DND-41 (cell line): ENCODE data around the gene ADAM10.
"Not testable (repeated sequence)": the region's sequence is repeated elsewhere in the genome, so short reads cannot be mapped to it uniquely, and the experiment has no call there.

Source experiments
- ATAC-seq: fragments of 200-7000 bp; cut with Tn5 transposase; 3 replicates; pipeline ENCODE4 v1.9.1; 2021; ENCODE audit warnings: low read depth; ENCODE audit not compliant: insufficient read depth
- DNase-seq: peaks from one replicate; pipeline ENCODE4 v3.0.0-alpha.2; 2020
- H2AFZ ChIP-seq: 2 replicates; pipeline ENCODE4 v1.6.0; 2012; ENCODE audit warnings: low read depth, low read length
- H3K27ac ChIP-seq: 2 replicates; pipeline ENCODE4 v1.5.1; 2012; ENCODE audit warnings: low read length, inconsistent platforms
- H3K27me3 ChIP-seq: fragments of 200-600 bp; sonication (generic); 2 replicates; pipeline ENCODE4 v1.6.0; 2012; ENCODE audit warnings: low read length, mild to moderate bottlenecking, inconsistent platforms; ENCODE audit not compliant: insufficient read depth, poor library complexity
- H3K36me3 ChIP-seq: 2 replicates; pipeline ENCODE4 v1.5.1; 2012; ENCODE audit warnings: low read length, inconsistent platforms; ENCODE audit not compliant: insufficient read depth
- H3K4me1 ChIP-seq: 2 replicates; pipeline ENCODE4 v1.5.1; 2012; ENCODE audit warnings: mild to moderate bottlenecking, low read length; ENCODE audit not compliant: insufficient read depth
- H3K4me2 ChIP-seq: 2 replicates; pipeline ENCODE4 v1.6.0; 2012; ENCODE audit warnings: mild to moderate bottlenecking, moderate library complexity, low read length, inconsistent platforms; ENCODE audit not compliant: insufficient read depth
- H3K4me3 ChIP-seq, 2 experiments: fragments of 200-600 bp in 1 of 2; shearing (Covaris generic) in 1 of 2; 2 replicates each; pipeline ENCODE4 v1.5.1; 2012 to 2016; ENCODE audit warnings: inconsistent platforms in 2 of 2, low read length in 2 of 2, mild to moderate bottlenecking in 2 of 2, low read depth in 1 of 2, moderate library complexity in 1 of 2
- H3K79me2 ChIP-seq: 2 replicates; pipeline ENCODE4 v1.6.0; 2012; ENCODE audit warnings: low read length, inconsistent platforms; ENCODE audit not compliant: insufficient read depth
- H3K9ac ChIP-seq: 2 replicates; pipeline ENCODE4 v1.6.0; 2012; ENCODE audit warnings: low read depth, mild to moderate bottlenecking, inconsistent platforms, low read length, moderate library complexity
- H3K9me3 ChIP-seq: 2 replicates; pipeline ENCODE4 v1.5.1; 2012; ENCODE audit warnings: low read length, moderate library complexity, mild to moderate bottlenecking, inconsistent platforms; ENCODE audit not compliant: insufficient read depth, severe bottlenecking
- H4K20me1 ChIP-seq: 2 replicates; pipeline ENCODE4 v1.6.0; 2012; ENCODE audit warnings: low read length; ENCODE audit not compliant: insufficient read depth
- CTCF ChIP-seq: IDR thresholded peaks from 2 replicates; pipeline ENCODE4 v1.5.1; 2012; ENCODE audit warnings: borderline replicate concordance, low read length, moderate library complexity, mild to moderate bottlenecking; ENCODE audit not compliant: poor library complexity, severe bottlenecking; ENCODE audit errors: extremely low read depth
- EZH2 ChIP-seq: IDR thresholded peaks from 3 replicates; pipeline ENCODE4 v1.6.1; 2012; ENCODE audit warnings: borderline replicate concordance, low read depth, mild to moderate bottlenecking, moderate library complexity, low read length, inconsistent platforms; ENCODE audit not compliant: severe bottlenecking

Gene ADAM10

DNA sequence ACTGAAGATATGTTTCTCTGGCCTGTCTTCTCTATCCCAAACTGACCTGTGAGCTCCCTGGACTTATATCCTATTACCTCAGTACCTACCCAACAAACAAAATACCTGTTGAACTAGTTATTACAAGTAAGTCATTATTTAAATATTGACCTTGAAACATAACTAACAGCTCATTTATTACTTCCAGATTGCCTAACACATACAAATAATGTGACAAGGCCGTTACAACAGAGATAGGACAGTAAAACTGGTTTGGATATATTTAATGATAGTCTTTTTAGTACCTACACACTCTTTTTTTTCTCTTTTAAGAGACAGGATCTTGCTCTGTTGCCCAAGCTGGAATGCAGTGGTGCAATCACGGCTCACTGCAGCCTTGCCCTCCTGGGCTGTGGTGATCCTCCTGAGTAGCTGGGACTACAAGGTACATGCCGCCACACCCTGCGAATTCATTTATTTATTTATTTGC, 145.0 kb downstream of the ADAM10 start:
- Histone ChIP-seq H3K4me1 (no peaks in the 10 kb centered on the region), H3K36me3 (peaks cover 54% of the 10 kb centered on the region), H3K4me3 (no peak overlapping the region), H3K9me3 (no peaks in the 10 kb centered on the region), H3K79me2 (no peaks in the 10 kb centered on the region), H4K20me1 (no peaks in the 10 kb centered on the region), H2AFZ (no peak overlapping the region), H3K27me3 (no peaks in the 10 kb centered on the region), H3K27ac (no peak overlapping the region), H3K9ac (no peak overlapping the region), H3K4me2 (no peak overlapping the region)
- ATAC-seq (no peak), DNase-seq (no peak)
- TF ChIP-seq CTCF: no peak
- TF ChIP-seq EZH2: no peak

DNA sequence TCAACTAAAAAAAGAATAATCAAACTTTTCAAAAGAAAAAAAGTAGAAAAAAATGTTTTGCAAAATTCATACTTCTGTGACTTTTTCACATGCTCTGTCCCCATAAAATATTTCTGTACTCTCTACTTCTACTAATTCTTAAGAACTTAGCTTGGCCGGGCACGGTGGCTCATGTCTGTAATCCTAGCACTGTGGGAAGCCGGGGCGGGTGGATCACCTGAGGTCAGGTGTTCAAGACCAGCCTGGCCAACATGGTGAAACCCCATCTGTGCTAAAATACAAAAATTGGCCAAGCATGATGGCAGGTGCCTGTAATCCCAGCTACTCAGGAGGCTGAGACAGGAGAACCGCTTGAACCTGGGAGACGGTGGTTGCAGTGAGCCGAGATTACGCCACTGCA, 145.6 kb downstream of the ADAM10 start:
- ATAC-seq, H3K9ac ChIP-seq, H3K4me1 ChIP-seq, H3K79me2 ChIP-seq, H4K20me1 ChIP-seq, H3K4me3 ChIP-seq, H3K4me2 ChIP-seq, H3K27me3 ChIP-seq, H3K9me3 ChIP-seq, DNase-seq, H3K27ac ChIP-seq, H2AFZ ChIP-seq: not testable (repeated sequence)
- H3K36me3 ChIP-seq: peaks cover 51% of the 10 kb centered on the region

- Histone ChIP-seq H3K9ac (no peak overlapping the region), H3K9me3 (no peaks in the 10 kb centered on the region), H3K4me3 (no peak overlapping the region), H3K4me1 (no peaks in the 10 kb centered on the region), H3K36me3 (peaks cover 55% of the 10 kb centered on the region), H3K27me3 (no peaks in the 10 kb centered on the region), H2AFZ (no peak overlapping the region), H3K79me2 (no peaks in the 10 kb centered on the region), H3K4me2 (no peak overlapping the region), H3K27ac (no peak overlapping the region), H4K20me1 (no peaks in the 10 kb centered on the region)
- TF ChIP-seq EZH2: no peak
- TF ChIP-seq CTCF: no peak
- ATAC-seq: no peak
- no peak for DNase-seq
Observed at GRCh38 chr15:58602823-58603222, 146.7 kb downstream of the ADAM10 start.

DNA sequence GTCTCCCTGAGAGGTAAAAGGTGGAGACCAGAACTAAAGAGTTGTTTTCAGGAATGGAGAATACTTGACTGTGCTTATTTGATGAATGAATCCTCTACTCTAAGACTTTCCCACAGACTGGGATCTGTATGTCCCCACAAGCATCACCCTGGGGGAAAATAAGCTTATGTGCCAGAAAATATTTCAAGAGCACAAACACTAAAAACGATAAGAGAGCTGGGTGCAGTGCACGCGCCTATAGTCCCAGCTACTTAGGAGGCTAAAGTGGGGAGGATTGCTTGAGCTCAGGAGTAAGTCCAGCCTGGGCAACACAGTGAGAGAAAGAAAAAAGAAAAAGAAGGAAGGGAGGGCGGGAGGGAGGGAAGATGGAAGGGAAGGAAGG, 150.7 kb downstream of the ADAM10 start:
- H4K20me1 ChIP-seq: no peaks in the 10 kb centered on the region
- no peaks in the 10 kb centered on the region for H3K27me3 ChIP-seq
- H3K9me3 ChIP-seq: no peaks in the 10 kb centered on the region
- no peaks in the 10 kb centered on the region for H3K79me2 ChIP-seq
- no peak overlapping the region for H3K27ac ChIP-seq
- H3K4me1 ChIP-seq: no peaks in the 10 kb centered on the region
- no peak overlapping the region for H3K4me2 ChIP-seq
- H3K9ac ChIP-seq: no peak overlapping the region
- ATAC-seq: no peak
- no peak overlapping the region for H3K4me3 ChIP-seq
- no peak for DNase-seq
- H3K36me3 ChIP-seq: peaks cover 49% of the 10 kb centered on the region
- TF ChIP-seq EZH2: no peak
- no peak for TF ChIP-seq CTCF
- no peak overlapping the region for H2AFZ ChIP-seq
